H9 (cell line): ENCODE data around the gene TPM2. TPM values are rescaled to one million over a fixed set of nuclear protein-coding genes. Genes with fewer than 3 reads are reported as not detected.

ENCODE experiments used
- DNase-seq: peaks from one replicate; pipeline ENCODE4 v3.0.0-alpha.2; 2017
- H2AFZ ChIP-seq: one replicate; pipeline ENCODE4 v1.6.1; 2013; ENCODE audit warnings: mild to moderate bottlenecking, low read length, control low read depth, moderate library complexity
- H2AK5ac ChIP-seq: 2 replicates; pipeline ENCODE4 v1.6.1; 2013; ENCODE audit warnings: low read length, control low read depth, mixed read lengths; ENCODE audit not compliant: insufficient read length
- H2BK120ac ChIP-seq: one replicate; pipeline ENCODE4 v1.6.1; 2013; ENCODE audit warnings: low read depth, mild to moderate bottlenecking, low read length, control low read depth, inconsistent platforms; ENCODE audit not compliant: poor library complexity, severe bottlenecking
- H2BK12ac ChIP-seq: 2 replicates; pipeline ENCODE4 v1.6.1; 2013; ENCODE audit warnings: low read length, control low read depth, mixed read lengths, low read depth; ENCODE audit not compliant: insufficient read length
- H2BK15ac ChIP-seq: 2 replicates; pipeline ENCODE4 v1.6.1; 2013; ENCODE audit warnings: low read depth, low read length, control low read depth
- H2BK20ac ChIP-seq: one replicate; pipeline ENCODE4 v1.6.1; 2013; ENCODE audit warnings: low read depth, mild to moderate bottlenecking, low read length, control low read depth, inconsistent platforms; ENCODE audit not compliant: poor library complexity, severe bottlenecking
- H2BK5ac ChIP-seq: 2 replicates; pipeline ENCODE4 v1.6.1; 2013; ENCODE audit warnings: low read length, control low read depth, mixed read lengths; ENCODE audit not compliant: insufficient read length
- H3K14ac ChIP-seq: 2 replicates; pipeline ENCODE4 v1.6.1; 2013; ENCODE audit warnings: low read length, control low read depth; ENCODE audit not compliant: insufficient read depth
- H3K18ac ChIP-seq: 2 replicates; pipeline ENCODE4 v1.6.1; 2013; ENCODE audit warnings: low read depth, mild to moderate bottlenecking, mixed read lengths, low read length, control low read depth; ENCODE audit not compliant: insufficient read length
- H3K23ac ChIP-seq: 2 replicates; pipeline ENCODE4 v1.6.1; 2013; ENCODE audit warnings: low read length, control low read depth, mixed read lengths, low read depth; ENCODE audit not compliant: insufficient read length
- H3K23me2 ChIP-seq: 2 replicates; pipeline ENCODE4 v1.6.1; 2013; ENCODE audit warnings: low read depth, mild to moderate bottlenecking, mixed read lengths, low read length, control low read depth; ENCODE audit not compliant: insufficient read length, poor library complexity, severe bottlenecking
- H3K27ac ChIP-seq: 2 replicates; pipeline ENCODE4 v1.5.1; 2013; ENCODE audit warnings: low read length, control low read depth, mixed read lengths, low read depth; ENCODE audit not compliant: insufficient read length
- H3K27me3 ChIP-seq: 2 replicates; pipeline ENCODE4 v1.6.1; 2013; ENCODE audit warnings: low read length, control low read depth, inconsistent platforms; ENCODE audit not compliant: insufficient read depth
- H3K4ac ChIP-seq: 2 replicates; pipeline ENCODE4 v1.6.1; 2013; ENCODE audit warnings: low read depth, mild to moderate bottlenecking, control low read depth, inconsistent platforms, low read length, moderate library complexity
- H3K4me1 ChIP-seq: 2 replicates; pipeline ENCODE4 v1.6.1; 2013; ENCODE audit warnings: low read length, control low read depth, inconsistent platforms; ENCODE audit not compliant: insufficient read depth
- H3K4me2 ChIP-seq: 2 replicates; pipeline ENCODE4 v1.6.1; 2013; ENCODE audit warnings: low read length, control low read depth, mixed read lengths; ENCODE audit not compliant: insufficient read length, insufficient read depth
- H3K56ac ChIP-seq: 2 replicates; pipeline ENCODE4 v1.6.1; 2013; ENCODE audit warnings: low read depth, mild to moderate bottlenecking, mixed read lengths, low read length, control low read depth; ENCODE audit not compliant: insufficient read length
- H3K79me1 ChIP-seq: 2 replicates; pipeline ENCODE4 v1.6.1; 2013; ENCODE audit warnings: low read depth, mild to moderate bottlenecking, moderate library complexity, low read length, control low read depth, inconsistent platforms; ENCODE audit not compliant: insufficient read depth, poor library complexity, severe bottlenecking
- H3K79me2 ChIP-seq: 2 replicates; pipeline ENCODE4 v1.6.1; 2013; ENCODE audit warnings: low read length, control low read depth, inconsistent platforms; ENCODE audit not compliant: insufficient read depth
- H3K9ac ChIP-seq: 2 replicates; pipeline ENCODE4 v1.6.1; 2013; ENCODE audit warnings: low read length, control low read depth, mixed read lengths; ENCODE audit not compliant: insufficient read length; ENCODE audit errors: extremely low read depth
- H3K9me3 ChIP-seq: one replicate; pipeline ENCODE4 v1.6.1; 2013; ENCODE audit warnings: low read depth, low read length, inconsistent platforms; ENCODE audit not compliant: control insufficient read depth
- H3T11ph ChIP-seq: one replicate; pipeline ENCODE4 v1.6.1; 2013; ENCODE audit warnings: mild to moderate bottlenecking, low read length, control low read depth, inconsistent platforms
- H4K20me1 ChIP-seq: one replicate; pipeline ENCODE4 v1.6.1; 2013; ENCODE audit not compliant: control insufficient read depth, insufficient read length, insufficient read depth
- H4K5ac ChIP-seq: 2 replicates; pipeline ENCODE4 v1.6.1; 2013; ENCODE audit warnings: low read depth, mild to moderate bottlenecking, mixed read lengths, low read length, control low read depth; ENCODE audit not compliant: insufficient read length
- H4K8ac ChIP-seq: replicated peaks from 2 replicates; pipeline ENCODE4 v1.6.1; 2013; ENCODE audit warnings: low read length, control low read depth, mixed read lengths, low read depth; ENCODE audit not compliant: insufficient read length
- H4K91ac ChIP-seq: 2 replicates; pipeline ENCODE4 v1.6.1; 2013; ENCODE audit warnings: low read depth, mild to moderate bottlenecking, moderate library complexity, mixed read lengths, low read length, control low read depth; ENCODE audit not compliant: insufficient read length
- H3K27ac Mint-ChIP-seq, 3 experiments: 2 replicates in 2 of 3; 3 replicates in 1 of 3; pipeline ENCODE4 v1.8.0; 2020 to 2021; ENCODE audit warnings: mixed read lengths in 3 of 3, mild to moderate bottlenecking in 1 of 3, moderate library complexity in 1 of 3
- H3K27me3 Mint-ChIP-seq: 2 replicates; pipeline ENCODE4 v1.8.0; 2021; ENCODE audit warnings: low read depth, mild to moderate bottlenecking, moderate library complexity, mixed read lengths
- H3K36me3 Mint-ChIP-seq, 3 experiments: 2 replicates in 2 of 3; 3 replicates in 1 of 3; pipeline ENCODE4 v1.8.0; 2020 to 2021; ENCODE audit warnings: low read depth in 3 of 3, mixed read lengths in 3 of 3; ENCODE audit not compliant: insufficient read depth in 1 of 3
- H3K4me1 Mint-ChIP-seq, 2 experiments: 2 replicates each; pipeline ENCODE4 v1.8.0; 2020; ENCODE audit warnings: mixed read lengths in 2 of 2
- H3K4me3 Mint-ChIP-seq, 2 experiments: 2 replicates in 1 of 2; 3 replicates in 1 of 2; pipeline ENCODE4 v1.8.0; 2020 to 2021; ENCODE audit warnings: mild to moderate bottlenecking in 2 of 2, mixed read lengths in 2 of 2, moderate library complexity in 1 of 2
- H3K9me3 Mint-ChIP-seq, 2 experiments: 2 replicates in 1 of 2; 3 replicates in 1 of 2; pipeline ENCODE4 v1.8.0; 2020; ENCODE audit warnings: mild to moderate bottlenecking in 2 of 2, mixed read lengths in 2 of 2, moderate library complexity in 1 of 2
- CTCF ChIP-seq: fragments of 200-600 bp; sonication (generic); conservative IDR thresholded peaks from 3 replicates; pipeline ENCODE4 v1.8.0; 2021; ENCODE audit warnings: antibody characterized with exemption, mild to moderate bottlenecking
- WGBS: extraction: QIAGEN DNeasy Blood & Tissue Kit; methylation state at CpG from one replicate; pipeline ENCODE4 v1.1.7; 2013; ENCODE audit warnings: missing lambda C conversion rate, low lambda C conversion rate, mixed read lengths; ENCODE audit not compliant: insufficient read length; ENCODE audit errors: extremely low coverage; 5-methylcytosine and 5-hydroxymethylcytosine counted together
- total RNA-seq: library from RNA; stranded (reverse); gene quantifications from 2 replicates; pipeline ENCODE4 v1.2.1, GENCODE V29; 2021

TPM2 gene
- total RNA-seq, 1 experiment from 2014 or later, result 225 TPM

DNA sequence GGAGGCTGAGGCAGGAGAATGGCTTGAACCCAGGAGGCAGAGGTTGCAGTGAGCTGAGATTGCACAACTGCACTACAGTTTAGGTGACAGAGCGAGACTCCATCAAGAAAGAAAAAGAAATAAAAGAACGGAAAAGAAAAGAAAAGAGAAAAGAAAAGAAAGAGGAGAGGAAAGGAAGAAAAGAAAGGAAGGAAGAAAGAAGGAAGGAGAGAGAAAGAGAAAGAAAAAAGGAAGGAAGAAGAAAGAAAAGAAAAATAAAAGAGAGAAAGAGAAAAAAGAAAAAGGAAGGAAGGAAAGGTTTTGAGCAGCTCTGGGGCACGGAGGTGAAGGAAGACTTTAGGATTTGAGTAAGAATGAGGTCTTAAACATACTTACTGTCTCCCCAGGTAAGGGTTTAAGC, 23.9 kb upstream of the TPM2 start:
- no peak overlapping the region for H3K4ac ChIP-seq
- H2BK15ac ChIP-seq, result no peak overlapping the region
- H3K27ac ChIP-seq, result no peak overlapping the region
- no peak overlapping the region for H2BK12ac ChIP-seq
- Mint-ChIP-seq H3K36me3 (peaks cover 54 to 93% (median 83%) of the 10 kb centered on the region in 3 experiments), H3K9me3 (no peaks in the 10 kb centered on the region), H3K27ac (no peak overlapping the region), H3K4me3 (no peak overlapping the region), H3K4me1 (peaks cover 0 to 9% of the 10 kb centered on the region in 2 experiments; a peak in 2 of 4 replicates), H3K27me3 (no peaks in the 10 kb centered on the region; the same call in 1 of the 2 replicates)
- no peak overlapping the region for H2BK120ac ChIP-seq
- H2AK5ac ChIP-seq, result no peak overlapping the region
- no peak overlapping the region for H3T11ph ChIP-seq
- WGBS, result no CpG with 5 or more reads among the region's 3 CpGs
- no peaks in the 10 kb centered on the region for H3K79me2 ChIP-seq
- no peak overlapping the region for H2BK5ac ChIP-seq
- H4K5ac ChIP-seq, result no peak overlapping the region
- no peak overlapping the region for H3K9ac ChIP-seq
- no peaks in the 10 kb centered on the region for H4K20me1 ChIP-seq
- no peaks in the 10 kb centered on the region for H3K23me2 ChIP-seq
- no peak overlapping the region for H4K8ac ChIP-seq
- no peak overlapping the region for H3K4me2 ChIP-seq
- TF ChIP-seq CTCF, result no peak
- H3K9me3 ChIP-seq, result no peaks in the 10 kb centered on the region
- H3K18ac ChIP-seq, result no peak overlapping the region
- H3K14ac ChIP-seq, result no peak overlapping the region
- H3K23ac ChIP-seq, result no peak overlapping the region
- H2AFZ ChIP-seq, result no peak overlapping the region
- H3K79me1 ChIP-seq, result no peaks in the 10 kb centered on the region
- no peaks in the 10 kb centered on the region for H3K27me3 ChIP-seq
- H2BK20ac ChIP-seq, result no peak overlapping the region
- DNase-seq, result no peak
- no peaks in the 10 kb centered on the region for H3K4me1 ChIP-seq
- no peak overlapping the region for H4K91ac ChIP-seq
- H3K56ac ChIP-seq, result no peak overlapping the region
